NB4 (cell line): Measurements from ENCODE around the gene KIF16B.

Experiments used
- DNase-seq: peaks from one replicate; pipeline ENCODE4 v3.0.0; 2010; ENCODE audit warnings: low read depth
- H3K4me3 ChIP-seq: one replicate; pipeline ENCODE4 v1.5.1; 2011; ENCODE audit warnings: mild to moderate bottlenecking, low read depth, low read length, moderate library complexity
- CTCF ChIP-seq: IDR thresholded peaks from one replicate; pipeline ENCODE4 v1.5.1; 2012; ENCODE audit warnings: low read depth, low read length
- MAX ChIP-seq: IDR thresholded peaks from 2 replicates; pipeline ENCODE4 v1.6.1; 2011; ENCODE audit warnings: low read depth, low read length
- MYC ChIP-seq: IDR thresholded peaks from 2 replicates; pipeline ENCODE4 v1.6.1; 2011; ENCODE audit warnings: low read depth, low read length
- POLR2A ChIP-seq: IDR thresholded peaks from 2 replicates; pipeline ENCODE4 v1.6.1; 2011; ENCODE audit warnings: mild to moderate bottlenecking; ENCODE audit not compliant: insufficient read length; ENCODE audit errors: extremely low read depth

The KIF16B gene

GRCh38 chr20:16619953-16620352, 46.7 kb upstream of the KIF16B start:
- no peak for TF ChIP-seq MAX
- TF ChIP-seq CTCF, result no peak
- no peak for TF ChIP-seq MYC
- no peak for TF ChIP-seq POLR2A
- DNase-seq, result no peak
- H3K4me3 ChIP-seq, result no peak overlapping the region

GRCh38 chr20:16617056-16617455, 43.8 kb upstream of the KIF16B start:
- no peak for TF ChIP-seq MYC
- no peak for TF ChIP-seq POLR2A
- no peak for TF ChIP-seq CTCF
- no peak for TF ChIP-seq MAX
- no peak overlapping the region for H3K4me3 ChIP-seq
- DNase-seq, result no peak

GRCh38 chr20:16616317-16616716, 43.1 kb upstream of the KIF16B start:
- no peak for TF ChIP-seq MAX
- TF ChIP-seq POLR2A, result no peak

GRCh38 chr20:16615199-16615598, 42.0 kb upstream of the KIF16B start:
- TF ChIP-seq CTCF (no peak), POLR2A (no peak), MAX (no peak), MYC (no peak)
- H3K4me3 ChIP-seq, result no peak overlapping the region
- DNase-seq, result no peak

More at GRCh38 chr20:16616317-16616716, 43.1 kb upstream of the KIF16B start:
- no peak overlapping the region for H3K4me3 ChIP-seq
- no peak for DNase-seq

GRCh38 chr20:16613954-16614353, 40.7 kb upstream of the KIF16B start:
- DNase-seq, result no peak
- no peak overlapping the region for H3K4me3 ChIP-seq
- TF ChIP-seq POLR2A (no peak), CTCF (no peak), MYC (no peak), MAX (no peak)

GRCh38 chr20:16612706-16613105, 39.5 kb upstream of the KIF16B start:
- H3K4me3 ChIP-seq, result no peak overlapping the region
- no peak for TF ChIP-seq MYC
- TF ChIP-seq POLR2A, result no peak
- TF ChIP-seq CTCF, result no peak
- TF ChIP-seq MAX, result no peak
- no peak for DNase-seq
